H1 (cell line): ENCODE results near the gene CCDC175. TPM values are rescaled to one million over a fixed set of nuclear protein-coding genes. Genes with fewer than 3 reads are reported as not detected.

Source experiments
- CTCF ChIA-PET: fragments of 300-600 bp; sonication (Branson Sonifier 250); formaldehyde crosslinking; loops from one replicate; lab custom pipeline; 2021; ENCODE audit not compliant: partially characterized antibody; lab: Charles Lee
- POLR2A ChIA-PET: fragments of 300-600 bp; sonication (Branson Sonifier 250); formaldehyde crosslinking; loops from one replicate; lab custom pipeline; 2021; ENCODE audit warnings: inconsistent platforms; ENCODE audit not compliant: partially characterized antibody; lab: Charles Lee
- DNase-seq, 2 experiments: peaks; one replicate each; pipeline versions ENCODE4 v3.0.0 to v3.0.0-alpha.2; 2010 to 2022; ENCODE audit warnings: low spot score in 2 of 2, low read depth in 1 of 2, mixed read lengths in 1 of 2
- FAIRE-seq: peaks from 2 replicates; lab custom pipeline; 2011; peaks lifted over from hg19 to GRCh38; lab: Jason Lieb, UNC
- H2AFZ ChIP-seq: 2 replicates; pipeline ENCODE4 v1.8.1; 2012; ENCODE audit warnings: low read length, inconsistent platforms
- H2AK5ac ChIP-seq: 2 replicates; pipeline ENCODE4 v1.6.1; 2013; ENCODE audit warnings: low read depth, low read length
- H2BK120ac ChIP-seq: replicated peaks from 2 replicates; pipeline ENCODE3; 2013; ENCODE audit warnings: low read depth, low read length, inconsistent platforms
- H2BK12ac ChIP-seq: 2 replicates; pipeline ENCODE4 v1.6.1; 2013; ENCODE audit warnings: low read depth, low read length
- H2BK15ac ChIP-seq: 2 replicates; pipeline ENCODE4 v1.6.1; 2013; ENCODE audit warnings: low read length
- H2BK20ac ChIP-seq: 2 replicates; pipeline ENCODE4 v1.6.1; 2013; ENCODE audit warnings: low read length
- H2BK5ac ChIP-seq: 2 replicates; pipeline ENCODE4 v1.6.1; 2013; ENCODE audit warnings: low read depth, low read length
- H3K14ac ChIP-seq: 2 replicates; pipeline ENCODE4 v1.6.1; 2013; ENCODE audit warnings: inconsistent platforms; ENCODE audit not compliant: insufficient read length
- H3K18ac ChIP-seq: 2 replicates; pipeline ENCODE4 v1.6.1; 2013; ENCODE audit warnings: low read length; ENCODE audit errors: extremely low read depth
- H3K23ac ChIP-seq: 2 replicates; pipeline ENCODE4 v1.6.1; 2013; ENCODE audit warnings: inconsistent platforms; ENCODE audit not compliant: insufficient read length
- H3K23me2 ChIP-seq: 2 replicates; pipeline ENCODE4 v1.6.1; 2013; ENCODE audit warnings: low read depth, low read length
- H3K27ac ChIP-seq: 2 replicates; pipeline ENCODE4 v1.6.1; 2011; ENCODE audit warnings: low read depth, low read length, inconsistent platforms
- H3K27me3 ChIP-seq, 4 experiments: replicated peaks in 1 of 4; 1 replicate in 1 of 4; 2 replicates in 3 of 4; pipeline versions ENCODE4 v1.6.1 to v1.8.1; 2011 to 2013; ENCODE audit warnings: low read length in 3 of 4, mild to moderate bottlenecking in 3 of 4, inconsistent platforms in 2 of 4, mixed read lengths in 2 of 4, moderate library complexity in 1 of 4; ENCODE audit not compliant: control insufficient read depth in 3 of 4, insufficient read depth in 3 of 4; ENCODE audit errors: extremely low read depth in 1 of 4
- H3K36me3 ChIP-seq, 4 experiments: 2 replicates each; pipeline versions ENCODE4 v1.6.1 to v1.8.1; 2011 to 2013; ENCODE audit warnings: mild to moderate bottlenecking in 4 of 4, low read length in 3 of 4, moderate library complexity in 2 of 4, control low read depth in 1 of 4, inconsistent platforms in 1 of 4; ENCODE audit not compliant: insufficient read depth in 4 of 4, control insufficient read depth in 2 of 4
- H3K4ac ChIP-seq: replicated peaks from 2 replicates; pipeline ENCODE3; 2013; ENCODE audit warnings: low read length, low read depth, mixed read lengths, inconsistent platforms; ENCODE audit not compliant: insufficient read length
- H3K4me1 ChIP-seq, 4 experiments: replicated peaks in 1 of 4; 1 replicate in 1 of 4; 2 replicates in 3 of 4; pipeline versions ENCODE4 v1.6.1 to v1.8.1; 2011 to 2013; ENCODE audit warnings: low read length in 3 of 4, inconsistent platforms in 2 of 4, mixed read lengths in 1 of 4; ENCODE audit not compliant: insufficient read depth in 4 of 4, control insufficient read depth in 3 of 4
- H3K4me2 ChIP-seq, 2 experiments: 2 replicates each; pipeline versions ENCODE4 v1.6.1 to v1.8.1; 2011 to 2013; ENCODE audit warnings: low read depth in 2 of 2, low read length in 2 of 2, control low read depth in 1 of 2, inconsistent platforms in 1 of 2, mild to moderate bottlenecking in 1 of 2; ENCODE audit not compliant: insufficient read depth in 1 of 2
- H3K4me3 ChIP-seq, 4 experiments: fragments of 200-600, 300-600 bp in 1 of 4; sonication (generic), shearing (Covaris generic), sonication (Bioruptor Twin) in 1 of 4; 2 replicates each; pipeline versions ENCODE4 v1.5.1 to v1.8.1; 2011 to 2016; ENCODE audit warnings: low read length in 4 of 4, low read depth in 3 of 4, control low read depth in 2 of 4, inconsistent platforms in 2 of 4, mild to moderate bottlenecking in 2 of 4, mixed read lengths in 1 of 4, moderate library complexity in 1 of 4; ENCODE audit not compliant: insufficient read depth in 2 of 4; ENCODE audit errors: extremely low read depth in 1 of 4
- H3K56ac ChIP-seq: replicated peaks from 2 replicates; pipeline ENCODE3; 2013; ENCODE audit warnings: low read depth, mild to moderate bottlenecking, mixed read lengths, low read length, inconsistent platforms; ENCODE audit not compliant: insufficient read length
- H3K79me1 ChIP-seq: 2 replicates; pipeline ENCODE4 v1.6.1; 2013; ENCODE audit warnings: low read depth, low read length, control low read depth
- H3K79me2 ChIP-seq, 2 experiments: 2 replicates each; pipeline versions ENCODE4 v1.6.1 to v1.8.1; 2012 to 2013; ENCODE audit warnings: low read length in 2 of 2, mild to moderate bottlenecking in 2 of 2, inconsistent platforms in 1 of 2; ENCODE audit not compliant: insufficient read depth in 2 of 2, control insufficient read depth in 1 of 2
- H3K9ac ChIP-seq, 4 experiments: replicated peaks in 1 of 4; 1 replicate in 1 of 4; 2 replicates in 3 of 4; pipeline versions ENCODE4 v1.6.1 to v1.8.1; 2011 to 2013; ENCODE audit warnings: low read depth in 3 of 4, low read length in 3 of 4, control low read depth in 2 of 4, mild to moderate bottlenecking in 2 of 4, moderate library complexity in 2 of 4, inconsistent platforms in 1 of 4; ENCODE audit errors: extremely low read depth in 1 of 4
- H3K9me3 ChIP-seq, 2 experiments: 2 replicates each; pipeline versions ENCODE4 v1.6.1 to v1.8.1; 2012 to 2013; ENCODE audit warnings: mild to moderate bottlenecking in 2 of 2, moderate library complexity in 2 of 2, control low read depth in 1 of 2, inconsistent platforms in 1 of 2, low read depth in 1 of 2, low read length in 1 of 2, mixed read lengths in 1 of 2; ENCODE audit not compliant: insufficient read depth in 2 of 2
- H4K20me1 ChIP-seq, 2 experiments: replicated peaks in 1 of 2; 2 replicates each; pipeline versions ENCODE3 to v1.8.1; 2011 to 2013; ENCODE audit warnings: inconsistent platforms in 2 of 2, low read length in 2 of 2, mild to moderate bottlenecking in 1 of 2; ENCODE audit not compliant: insufficient read depth in 2 of 2, control insufficient read depth in 1 of 2
- H4K5ac ChIP-seq: 2 replicates; pipeline ENCODE4 v1.6.1; 2013; ENCODE audit warnings: low read length, low read depth, mixed read lengths, inconsistent platforms; ENCODE audit not compliant: insufficient read length
- H4K8ac ChIP-seq: 2 replicates; pipeline ENCODE4 v1.8.0; 2013; ENCODE audit warnings: mild to moderate bottlenecking, moderate library complexity, low read length, inconsistent platforms; ENCODE audit not compliant: insufficient read depth; ENCODE audit errors: extremely low read depth
- H4K91ac ChIP-seq: replicated peaks from 2 replicates; pipeline ENCODE3; 2013; ENCODE audit warnings: low read length, mixed read lengths, inconsistent platforms; ENCODE audit not compliant: insufficient read length
- CHD2 ChIP-seq: IDR thresholded peaks from 2 replicates; pipeline ENCODE4 v1.6.1; 2012; ENCODE audit warnings: low read length, improper control_type of control experiment
- RAD21 ChIP-seq, 2 experiments: IDR thresholded peaks in 1 of 2; conservative IDR thresholded peaks in 1 of 2; 2 replicates each; pipeline ENCODE4 v1.6.1; 2011; ENCODE audit warnings: low read depth in 2 of 2, low read length in 2 of 2, improper control_type of control experiment in 1 of 2, inconsistent platforms in 1 of 2, mild to moderate bottlenecking in 1 of 2, moderate library complexity in 1 of 2
- polyA plus RNA-seq, 7 experiments: library from polyadenylated mRNA; depleted of rRNA in 3 of 7; stranded (reverse) in 5 of 7; unstranded in 2 of 7; fragments of >200 nt in 5 of 7; fragments of 200-250 nt in 2 of 7; gene quantifications; 1 replicate in 5 of 7; 2 replicates in 1 of 7; 4 replicates in 1 of 7; pipeline versions ENCODE4 v1.2.1 to v1.2.3, GENCODE V29; 2011 to 2013; ENCODE audit warnings: missing spikeins in 2 of 7, mixed read lengths in 2 of 7
- total RNA-seq: library from RNA; stranded (reverse); fragmentation: NEBNext Ultra II Directional; extraction: Animal tissue kit (Norgen Biotek cat#: 25700); gene quantifications from 2 replicates; pipeline ENCODE4 v1.2.1, GENCODE V29; 2021
- TF ChIP-seq, protein P1 (sequence below), 3 experiments: IDR thresholded peaks; 1 replicate in 2 of 3; 2 replicates in 1 of 3; pipeline versions ENCODE4 v1.5.1 to v1.6.1; 2011; ENCODE audit warnings: low read length in 3 of 3, mild to moderate bottlenecking in 3 of 3, inconsistent platforms in 2 of 3, low read depth in 1 of 3, moderate library complexity in 1 of 3; ENCODE audit not compliant: insufficient read depth in 1 of 3; ENCODE audit errors: control extremely low read depth in 1 of 3

Gene CCDC175
- total and polyA plus RNA-seq, 2 of the 8 experiments (the other 6 are each of a cell fraction or from before 2014, with no cell fraction given), result 0.19 TPM; not detected in 1

DNA sequence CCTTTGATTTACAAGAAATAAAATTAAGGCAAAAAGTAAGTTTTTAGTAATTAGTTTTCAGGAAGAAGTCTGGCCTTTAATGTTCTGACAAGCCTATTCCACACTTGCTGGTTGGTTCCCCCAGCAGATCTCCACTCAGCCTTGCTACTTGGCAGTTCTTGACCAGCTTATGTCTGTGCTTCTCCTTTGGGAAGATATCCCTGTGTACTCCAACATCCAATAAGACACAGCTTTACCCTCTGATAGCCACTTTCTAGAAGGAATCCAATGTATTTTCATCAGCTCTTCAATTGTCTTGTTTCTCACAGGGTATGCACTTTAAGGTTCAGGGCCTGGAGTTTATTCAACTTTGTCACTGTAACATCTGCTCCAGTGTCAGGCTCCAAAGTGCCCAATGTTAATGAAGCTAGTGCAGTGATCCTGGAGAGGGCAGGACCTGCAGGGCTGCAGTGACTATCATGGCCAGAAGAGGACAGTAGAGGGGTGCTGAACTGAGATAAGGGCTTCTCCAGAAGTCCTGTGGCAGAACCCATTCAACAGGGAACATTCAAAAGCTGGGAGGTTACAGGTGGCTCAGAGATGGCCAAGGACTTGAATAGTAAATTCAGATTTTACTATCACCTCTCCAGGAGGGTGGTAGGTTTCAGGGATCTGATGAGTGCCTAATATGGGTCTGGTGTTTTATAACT, 69.4 kb downstream of the CCDC175 start:
- FAIRE-seq (peak; percentile 91), DNase-seq (peak; percentile 58 to 90)
- Histone ChIP-seq H3K4me2 (no peak overlapping the region), H2BK15ac (no peak overlapping the region), H2BK5ac (no peak overlapping the region), H4K8ac (no peak overlapping the region), H3K9ac (no peak overlapping the region), H4K91ac (no peak overlapping the region), H2BK20ac (no peak overlapping the region), H3K4me3 (no peak overlapping the region), H3K9me3 (no peaks in the 10 kb centered on the region), H3K18ac (no peak overlapping the region), H3K23ac (no peak overlapping the region), H4K20me1 (no peaks in the 10 kb centered on the region), H2AFZ (no peak overlapping the region), H2AK5ac (no peak overlapping the region), H3K56ac (no peak overlapping the region), H3K27ac (no peak overlapping the region), H3K79me1 (no peaks in the 10 kb centered on the region), H2BK12ac (no peak overlapping the region), H3K36me3 (peaks cover 2 to 11% (median 5%) of the 10 kb centered on the region in 4 experiments; a peak in 4 of 8 replicates), H3K27me3 (no peaks in the 10 kb centered on the region), H3K79me2 (no peaks in the 10 kb centered on the region), H3K4ac (no peak overlapping the region), H2BK120ac (no peak overlapping the region), H4K5ac (no peak overlapping the region), H3K14ac (no peak overlapping the region), H3K23me2 (no peaks in the 10 kb centered on the region), H3K4me1 (peaks cover 0 to 3% (median under 1%) of the 10 kb centered on the region in 4 experiments; a peak in 2 of 7 replicates)
- TF ChIP-seq RAD21 (IDR thresholded peaks at IDR 0.05 in 1 of 2, conservative IDR thresholded peaks at IDR 0.05 in 1 of 2; ENCODE audit: low read depth in 2 of 2, low read length in 2 of 2) (peak; percentile 88 to 93), CHD2 (no peak)
- TF ChIP-seq, protein P1, sequence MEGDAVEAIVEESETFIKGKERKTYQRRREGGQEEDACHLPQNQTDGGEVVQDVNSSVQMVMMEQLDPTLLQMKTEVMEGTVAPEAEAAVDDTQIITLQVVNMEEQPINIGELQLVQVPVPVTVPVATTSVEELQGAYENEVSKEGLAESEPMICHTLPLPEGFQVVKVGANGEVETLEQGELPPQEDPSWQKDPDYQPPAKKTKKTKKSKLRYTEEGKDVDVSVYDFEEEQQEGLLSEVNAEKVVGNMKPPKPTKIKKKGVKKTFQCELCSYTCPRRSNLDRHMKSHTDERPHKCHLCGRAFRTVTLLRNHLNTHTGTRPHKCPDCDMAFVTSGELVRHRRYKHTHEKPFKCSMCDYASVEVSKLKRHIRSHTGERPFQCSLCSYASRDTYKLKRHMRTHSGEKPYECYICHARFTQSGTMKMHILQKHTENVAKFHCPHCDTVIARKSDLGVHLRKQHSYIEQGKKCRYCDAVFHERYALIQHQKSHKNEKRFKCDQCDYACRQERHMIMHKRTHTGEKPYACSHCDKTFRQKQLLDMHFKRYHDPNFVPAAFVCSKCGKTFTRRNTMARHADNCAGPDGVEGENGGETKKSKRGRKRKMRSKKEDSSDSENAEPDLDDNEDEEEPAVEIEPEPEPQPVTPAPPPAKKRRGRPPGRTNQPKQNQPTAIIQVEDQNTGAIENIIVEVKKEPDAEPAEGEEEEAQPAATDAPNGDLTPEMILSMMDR (IDR thresholded peaks at IDR 0.05; ENCODE audit: control extremely low read depth in 1 of 3, insufficient read depth in 1 of 3, low read depth in 1 of 3, low read length in 3 of 3), result peak; percentile 88 to 99 (median 96)
- ChIA-PET CTCF (interaction anchor here (0.5 to 14.6 kb wide), 43 partner anchors 10 to 718 kb away, joined by 3 to 462 read pairs (median 4); partner anchors contain the start of genes CCDC175, GPR135, JKAMP and L3HYPDH), POLR2A (interaction anchor here (1.3 to 2.3 kb wide), 2 partner anchors 23 to 69 kb away, joined by 4 to 9 read pairs; partner anchors contain the start of genes JKAMP and L3HYPDH)
